CD14-positive monocyte (primary cell): ENCODE results near the gene RALGAPA1. TPM values are rescaled to one million over a fixed set of nuclear protein-coding genes. Genes with fewer than 3 reads are reported as not detected.

Experiments used
- DNase-seq, 3 donors: peaks; one replicate each; pipeline ENCODE4 v3.0.0-alpha.2; 2011 to 2022
- H2AFZ ChIP-seq: 2 replicates; pipeline ENCODE4 v1.6.0; 2012; ENCODE audit warnings: mild to moderate bottlenecking, low read depth, low read length, inconsistent platforms; ENCODE audit not compliant: insufficient read depth, poor library complexity, severe bottlenecking
- H3K27ac ChIP-seq, 2 donors: 1 replicate in 1 of 2; 2 replicates in 1 of 2; pipeline ENCODE4 v1.5.1; 2012 to 2013; ENCODE audit warnings: low read length in 2 of 2, control low read depth in 1 of 2, inconsistent platforms in 1 of 2, low read depth in 1 of 2, mild to moderate bottlenecking in 1 of 2
- H3K27me3 ChIP-seq, 2 donors: one replicate each; pipeline versions ENCODE4 v1.6.0 to v1.6.1; 2011 to 2013; ENCODE audit warnings: low read length in 2 of 2; ENCODE audit not compliant: control insufficient read depth in 2 of 2, insufficient read depth in 2 of 2
- H3K36me3 ChIP-seq, 2 donors: replicated peaks in 1 of 2; 1 replicate in 1 of 2; 2 replicates in 1 of 2; pipeline versions ENCODE4 v1.5.1 to v1.6.1; 2012 to 2013; ENCODE audit warnings: low read length in 2 of 2, control low read depth in 1 of 2, inconsistent platforms in 1 of 2, mild to moderate bottlenecking in 1 of 2; ENCODE audit not compliant: insufficient read depth in 2 of 2, control insufficient read depth in 1 of 2
- H3K4me1 ChIP-seq, 2 donors: 1 replicate in 1 of 2; 2 replicates in 1 of 2; pipeline versions ENCODE4 v1.5.1 to v1.6.1; 2012 to 2013; ENCODE audit warnings: low read length in 2 of 2, control low read depth in 1 of 2, inconsistent platforms in 1 of 2, mild to moderate bottlenecking in 1 of 2, moderate library complexity in 1 of 2; ENCODE audit not compliant: insufficient read depth in 2 of 2, control insufficient read depth in 1 of 2
- H3K4me2 ChIP-seq: replicated peaks from 2 replicates; pipeline ENCODE3; 2012; ENCODE audit warnings: low read length, moderate library complexity, mild to moderate bottlenecking; ENCODE audit not compliant: poor library complexity, severe bottlenecking; ENCODE audit errors: extremely low read depth
- H3K4me3 ChIP-seq, 3 experiments: fragments of 200-600 bp in 1 of 3; sonication (generic) in 1 of 3; replicated peaks in 1 of 3; 1 replicate in 2 of 3; 2 replicates in 1 of 3; pipeline ENCODE4 v1.5.1; 2011 to 2013; ENCODE audit warnings: low read length in 3 of 3, mild to moderate bottlenecking in 3 of 3, control low read depth in 2 of 3, low read depth in 2 of 3, inconsistent platforms in 1 of 3, moderate library complexity in 1 of 3
- H3K79me2 ChIP-seq: 2 replicates; pipeline ENCODE4 v1.6.0; 2012; ENCODE audit warnings: mild to moderate bottlenecking, control low read depth, inconsistent platforms, low read length, moderate library complexity; ENCODE audit not compliant: insufficient read depth
- H3K9ac ChIP-seq: 2 replicates; pipeline ENCODE4 v1.6.0; 2017; ENCODE audit warnings: low read length, mild to moderate bottlenecking; ENCODE audit not compliant: insufficient read depth, poor library complexity, severe bottlenecking
- H3K9me3 ChIP-seq, 2 donors: replicated peaks in 1 of 2; 1 replicate in 1 of 2; 2 replicates in 1 of 2; pipeline versions ENCODE4 v1.5.1 to v1.6.1; 2012 to 2013; ENCODE audit warnings: low read length in 2 of 2, control low read depth in 1 of 2; ENCODE audit not compliant: control insufficient read depth in 1 of 2, insufficient read depth in 1 of 2
- H4K20me1 ChIP-seq: 2 replicates; pipeline ENCODE4 v1.6.0; 2012; ENCODE audit warnings: mild to moderate bottlenecking, low read length, control low read depth, moderate library complexity; ENCODE audit not compliant: insufficient read depth
- H3K27ac Mint-ChIP-seq, 7 donors: one replicate each; pipeline ENCODE4 v1.8.0; 2020; ENCODE audit warnings: mild to moderate bottlenecking in 7 of 7, mixed read lengths in 7 of 7, moderate library complexity in 6 of 7, inconsistent platforms in 2 of 7
- H3K27me3 Mint-ChIP-seq, 3 donors: one replicate each; pipeline ENCODE4 v1.8.0; 2021 to 2022; ENCODE audit warnings: low read depth in 3 of 3, mild to moderate bottlenecking in 3 of 3, mixed read lengths in 3 of 3, moderate library complexity in 3 of 3, inconsistent platforms in 1 of 3
- H3K36me3 Mint-ChIP-seq, 2 donors: one replicate each; pipeline ENCODE4 v1.8.0; 2020; ENCODE audit warnings: mixed read lengths in 2 of 2, inconsistent platforms in 1 of 2, mild to moderate bottlenecking in 1 of 2
- H3K4me1 Mint-ChIP-seq: one replicate; pipeline ENCODE4 v1.8.0; 2020; ENCODE audit warnings: mild to moderate bottlenecking, mixed read lengths
- H3K4me3 Mint-ChIP-seq, 2 donors: one replicate each; pipeline ENCODE4 v1.8.0; 2020; ENCODE audit warnings: mild to moderate bottlenecking in 2 of 2, mixed read lengths in 2 of 2, moderate library complexity in 1 of 2
- H3K9me3 Mint-ChIP-seq, 7 donors: one replicate each; pipeline ENCODE4 v1.8.0; 2020 to 2022; ENCODE audit warnings: mixed read lengths in 7 of 7, mild to moderate bottlenecking in 6 of 7, moderate library complexity in 6 of 7, inconsistent platforms in 2 of 7
- CTCF ChIP-seq: fragments of 200-600 bp; IDR thresholded peaks from one replicate; pipeline ENCODE4 v1.8.0; 2022; ENCODE audit warnings: antibody characterized with exemption, mild to moderate bottlenecking
- WGBS: methylation state at CpG from one replicate; pipeline ENCODE4 v1.1.5; 2013; ENCODE audit warnings: missing lambda C conversion rate; ENCODE audit not compliant: insufficient coverage; 5-methylcytosine and 5-hydroxymethylcytosine counted together
- intact Hi-C, 2 donors: fragments of 100-400 bp; cut with micrococcal nuclease; formaldehyde crosslinking; loops; one replicate each; pipeline versions ENCODE4 v1.15.0 to v1.15.1; 2023
- polyA plus RNA-seq, 3 donors: library from polyadenylated mRNA; depleted of rRNA in 1 of 3; unstranded in 2 of 3; stranded (reverse) in 1 of 3; fragments of 300-500 nt in 2 of 3; fragments of >200 nt in 1 of 3; fragmentation: Illumina TruSeq in 2 of 3; gene quantifications; 1 replicate in 2 of 3; 2 replicates in 1 of 3; pipeline ENCODE4 v1.2.3, GENCODE V29; 2012 to 2021

Gene RALGAPA1
- polyA plus RNA-seq, 3 donors: 3.2 to 7.4 (median 4.1) TPM

- Histone ChIP-seq H4K20me1 (no peaks in the 10 kb centered on the region), H3K4me2 (peak overlapping the region; percentile 88), H3K27ac (no peak overlapping the region), H3K4me3 (peak overlapping the region in 1 of 3 experiments; percentile 86), H3K9ac (no peak overlapping the region), H3K27me3 (no peaks in the 10 kb centered on the region), H3K36me3 (no peaks in the 10 kb centered on the region), H3K79me2 (peaks cover 18% of the 10 kb centered on the region), H2AFZ (no peak overlapping the region), H3K9me3 (no peaks in the 10 kb centered on the region), H3K4me1 (peaks cover 9 to 16% of the 10 kb centered on the region in 2 donors)
- Mint-ChIP-seq H3K27me3 (peaks cover 0 to 5% (median 4%) of the 10 kb centered on the region in 3 donors), H3K9me3 (peaks cover 0 to 5% (median 0%) of the 10 kb centered on the region in 7 donors), H3K27ac (peak overlapping the region in 6 of 7 donors; percentile 72 to 94 (median 86)), H3K4me1 (peaks cover 22% of the 10 kb centered on the region), H3K36me3 (no peaks in the 10 kb centered on the region), H3K4me3 (peak overlapping the region in 1 of 2 donors; percentile 92)
- TF ChIP-seq CTCF: no peak
- intact Hi-C loops: no loop called here
- no CpG with 5 or more reads among the region's 2 CpGs for WGBS
- no peak for DNase-seq
Measured at GRCh38 chr14:35809597-35809996, 502 bp upstream of the RALGAPA1 start.

- Histone ChIP-seq H3K27ac (peak overlapping the region; percentile 73 to 75), H4K20me1 (no peaks in the 10 kb centered on the region), H2AFZ (peak overlapping the region; percentile 92), H3K79me2 (peaks cover 19% of the 10 kb centered on the region), H3K4me1 (peaks cover 9 to 16% of the 10 kb centered on the region in 2 donors), H3K4me2 (peak overlapping the region; percentile 88), H3K27me3 (no peaks in the 10 kb centered on the region), H3K4me3 (peak overlapping the region; percentile 69 to 86 (median 76)), H3K9ac (peak overlapping the region; percentile 75), H3K9me3 (no peaks in the 10 kb centered on the region), H3K36me3 (no peaks in the 10 kb centered on the region)
- Mint-ChIP-seq H3K9me3 (peaks cover 0 to 5% (median 0%) of the 10 kb centered on the region in 7 donors), H3K36me3 (no peaks in the 10 kb centered on the region), H3K27me3 (peaks cover 0 to 5% (median 4%) of the 10 kb centered on the region in 3 donors), H3K4me3 (peak overlapping the region; percentile 92 to 93), H3K27ac (peak overlapping the region; percentile 60 to 86 (median 81)), H3K4me1 (peaks cover 22% of the 10 kb centered on the region)
- no peak for DNase-seq
- WGBS: 0% methylated on average over 7 of the region's 11 CpGs
- intact Hi-C loops: no loop called here
- no peak for TF ChIP-seq CTCF
Measured at GRCh38 chr14:35808076-35808637, 938 bp downstream of the RALGAPA1 start.
